Measurements from ENCODE around the gene ALDH7A1.
"Not testable (repeated sequence)": the region's sequence is repeated elsewhere in the genome, so short reads cannot be mapped to it uniquely, and the experiment has no call there.

The ALDH7A1 gene

GRCh38 chr5:126562823-126563222 is 32.2 kb downstream of the ALDH7A1 start:
- Histone ChIP-seq H3K9me2 (replicated peaks; ENCODE audit: insufficient read depth, low read length) (no peaks in the 10 kb centered on the region), H3K9ac (ENCODE audit: low read length) (no peak overlapping the region), H3K9me3 (ENCODE audit: insufficient read depth, low read length) (no peaks in the 10 kb centered on the region), H4K20me1 (ENCODE audit: low read depth, low read length) (no peaks in the 10 kb centered on the region), H3F3A (ENCODE audit: insufficient read depth) (no peaks in the 10 kb centered on the region), H2AFZ (ENCODE audit: low read depth, low read length, severe bottlenecking) (no peak overlapping the region), H3K79me2 (ENCODE audit: insufficient read depth, low read length) (no peaks in the 10 kb centered on the region), H3K4me2 (ENCODE audit: low read depth, low read length, poor library complexity, severe bottlenecking) (no peak overlapping the region), H3K27me3 (ENCODE audit: low read length) (no peaks in the 10 kb centered on the region), H3K4me3 (ENCODE audit: insufficient read depth, low read length, poor library complexity, severe bottlenecking) (no peak overlapping the region), H3K36me3 (ENCODE audit: low read length) (no peaks in the 10 kb centered on the region), H3K27ac (ENCODE audit: low read depth, low read length) (no peak overlapping the region)
- TF ChIP-seq CTCF (IDR thresholded peaks at IDR 0.05; ENCODE audit: insufficient read depth, low read length, poor library complexity, severe bottlenecking) (no peak), EZH2phosphoT487 (conservative IDR thresholded peaks at IDR 0.05; ENCODE audit: low read length) (no peak)

GRCh38 chr5:126561908-126562307 is 33.1 kb downstream of the ALDH7A1 start:
- Histone ChIP-seq H3K4me2 (ENCODE audit: low read depth, low read length, poor library complexity, severe bottlenecking) (no peak overlapping the region), H2AFZ (ENCODE audit: low read depth, low read length, severe bottlenecking) (no peak overlapping the region), H3K36me3 (ENCODE audit: low read length) (no peaks in the 10 kb centered on the region), H3K27ac (ENCODE audit: low read depth, low read length) (no peak overlapping the region), H3K79me2 (ENCODE audit: insufficient read depth, low read length) (no peaks in the 10 kb centered on the region), H3K4me3 (ENCODE audit: insufficient read depth, low read length, poor library complexity, severe bottlenecking) (no peak overlapping the region), H3K9me2 (replicated peaks; ENCODE audit: insufficient read depth, low read length) (no peaks in the 10 kb centered on the region), H4K20me1 (ENCODE audit: low read depth, low read length) (no peaks in the 10 kb centered on the region), H3K27me3 (ENCODE audit: low read length) (no peaks in the 10 kb centered on the region), H3F3A (ENCODE audit: insufficient read depth) (no peaks in the 10 kb centered on the region), H3K9ac (ENCODE audit: low read length) (no peak overlapping the region), H3K9me3 (ENCODE audit: insufficient read depth, low read length) (no peaks in the 10 kb centered on the region)
- TF ChIP-seq CTCF (IDR thresholded peaks at IDR 0.05; ENCODE audit: insufficient read depth, low read length, poor library complexity, severe bottlenecking) (no peak), EZH2phosphoT487 (conservative IDR thresholded peaks at IDR 0.05; ENCODE audit: low read length) (no peak)

GRCh38 chr5:126555101-126555500 is 39.9 kb downstream of the ALDH7A1 start:
- not testable (repeated sequence) for H3K36me3 ChIP-seq (ENCODE audit: low read length); H3F3A ChIP-seq (ENCODE audit: insufficient read depth); H4K20me1 ChIP-seq (ENCODE audit: low read depth, low read length); H3K9me3 ChIP-seq (ENCODE audit: insufficient read depth, low read length); H3K9ac ChIP-seq (ENCODE audit: low read length); H3K27ac ChIP-seq (ENCODE audit: low read depth, low read length); H3K27me3 ChIP-seq (ENCODE audit: low read length); H2AFZ ChIP-seq (ENCODE audit: low read depth, low read length, severe bottlenecking); H3K9me2 ChIP-seq (replicated peaks; ENCODE audit: insufficient read depth, low read length); H3K79me2 ChIP-seq (ENCODE audit: insufficient read depth, low read length); H3K4me3 ChIP-seq (ENCODE audit: insufficient read depth, low read length, poor library complexity, severe bottlenecking); H3K4me2 ChIP-seq (ENCODE audit: low read depth, low read length, poor library complexity, severe bottlenecking)

- no peak overlapping the region for H3K4me3 ChIP-seq (ENCODE audit: insufficient read depth, low read length, poor library complexity, severe bottlenecking)
- H2AFZ ChIP-seq (ENCODE audit: low read depth, low read length, severe bottlenecking) = no peak overlapping the region
- no peaks in the 10 kb centered on the region for H3K79me2 ChIP-seq (ENCODE audit: insufficient read depth, low read length)
- H3F3A ChIP-seq (ENCODE audit: insufficient read depth) = no peaks in the 10 kb centered on the region
- no peaks in the 10 kb centered on the region for H3K9me3 ChIP-seq (ENCODE audit: insufficient read depth, low read length)
- H3K27me3 ChIP-seq (ENCODE audit: low read length) = no peaks in the 10 kb centered on the region
- no peaks in the 10 kb centered on the region for H3K36me3 ChIP-seq (ENCODE audit: low read length)
- H3K27ac ChIP-seq (ENCODE audit: low read depth, low read length) = no peak overlapping the region
- H3K9ac ChIP-seq (ENCODE audit: low read length) = no peak overlapping the region
- H4K20me1 ChIP-seq (ENCODE audit: low read depth, low read length) = no peaks in the 10 kb centered on the region
- TF ChIP-seq EZH2phosphoT487 (conservative IDR thresholded peaks at IDR 0.05; ENCODE audit: low read length) (no peak), CTCF (IDR thresholded peaks at IDR 0.05; ENCODE audit: insufficient read depth, low read length, poor library complexity, severe bottlenecking) (no peak)
- no peak overlapping the region for H3K4me2 ChIP-seq (ENCODE audit: low read depth, low read length, poor library complexity, severe bottlenecking)
- H3K9me2 ChIP-seq (replicated peaks; ENCODE audit: insufficient read depth, low read length) = no peaks in the 10 kb centered on the region
Measured at GRCh38 chr5:126552614-126553013, 42.4 kb downstream of the ALDH7A1 start.
